KMS-11 (cell line): ENCODE results near the gene TGIF1.

ENCODE experiments used
- H2AFZ ChIP-seq: fragments of 200-600 bp; sonication (generic); 2 replicates; pipeline ENCODE4 v1.6.1; 2016; ENCODE audit warnings: antibody characterized with exemption, mixed run types, low read depth
- H3K27ac ChIP-seq: fragments of 200-600 bp; sonication (generic); 2 replicates; pipeline ENCODE4 v1.6.1; 2016; ENCODE audit warnings: mild to moderate bottlenecking, mixed run types
- H3K27me3 ChIP-seq: fragments of 200-600 bp; sonication (generic); 2 replicates; pipeline ENCODE4 v1.6.1; 2017; ENCODE audit warnings: mild to moderate bottlenecking, low read depth, mixed run types, moderate library complexity; ENCODE audit not compliant: insufficient read depth
- H3K36me3 ChIP-seq: fragments of 200-600 bp; sonication (generic); 2 replicates; pipeline ENCODE4 v1.6.1; 2017; ENCODE audit warnings: mild to moderate bottlenecking, mixed run types; ENCODE audit not compliant: insufficient read depth
- H3K4me1 ChIP-seq: fragments of 200-600 bp; sonication (generic); 2 replicates; pipeline ENCODE4 v1.6.1; 2016; ENCODE audit warnings: mild to moderate bottlenecking, low read depth, mixed run types; ENCODE audit not compliant: poor library complexity, severe bottlenecking
- H3K4me2 ChIP-seq: fragments of 200-600 bp; sonication (generic); 2 replicates; pipeline ENCODE4 v1.7.0; 2016; ENCODE audit warnings: mild to moderate bottlenecking, mixed run types
- H3K4me3 ChIP-seq: fragments of 200-600 bp; sonication (generic); IDR thresholded peaks from 2 replicates; pipeline ENCODE4 v1.6.1; 2017; ENCODE audit warnings: low read depth, low read length, mixed read lengths; ENCODE audit not compliant: insufficient read depth
- H3K79me2 ChIP-seq: fragments of 200-600 bp; sonication (generic); 2 replicates; pipeline ENCODE4 v1.6.1; 2016; ENCODE audit warnings: low read depth, mixed run types; ENCODE audit not compliant: insufficient read depth
- H3K9ac ChIP-seq: fragments of 200-600 bp; sonication (generic); 2 replicates; pipeline ENCODE4 v1.6.1; 2016; ENCODE audit warnings: mild to moderate bottlenecking, mixed run types
- H4K20me1 ChIP-seq: fragments of 200-600 bp; sonication (generic); 2 replicates; pipeline ENCODE4 v1.6.1; 2016; ENCODE audit warnings: mild to moderate bottlenecking, mixed run types; ENCODE audit not compliant: insufficient read depth
- CTCF ChIP-seq: fragments of 200-600 bp; sonication (generic); conservative IDR thresholded peaks from 2 replicates; pipeline ENCODE4 v1.6.1; 2017; ENCODE audit warnings: low read depth, mild to moderate bottlenecking, antibody characterized with exemption, low read length, moderate library complexity, mixed read lengths

The TGIF1 gene

GRCh38 chr18:3472681-3473544, 22.9 kb downstream of the TGIF1 start:
- TF ChIP-seq CTCF = no peak
- H3K4me3 ChIP-seq = no peak overlapping the region
- H3K27me3 ChIP-seq = no peaks in the 10 kb centered on the region

GRCh38 chr18:3478262-3478978, 28.4 kb downstream of the TGIF1 start:
- Histone ChIP-seq H2AFZ (no peak overlapping the region), H3K4me3 (no peak overlapping the region), H3K4me2 (no peak overlapping the region), H3K9ac (no peak overlapping the region), H3K4me1 (no peaks in the 10 kb centered on the region), H3K36me3 (no peaks in the 10 kb centered on the region), H4K20me1 (no peaks in the 10 kb centered on the region), H3K27me3 (no peaks in the 10 kb centered on the region), H3K27ac (no peak overlapping the region), H3K79me2 (no peaks in the 10 kb centered on the region)
- TF ChIP-seq CTCF = no peak

More at GRCh38 chr18:3472681-3473544, 22.9 kb downstream of the TGIF1 start:
- Histone ChIP-seq H3K4me2 (no peak overlapping the region), H3K79me2 (no peaks in the 10 kb centered on the region), H4K20me1 (no peaks in the 10 kb centered on the region), H3K27ac (no peak overlapping the region), H2AFZ (no peak overlapping the region), H3K9ac (no peak overlapping the region), H3K36me3 (no peaks in the 10 kb centered on the region), H3K4me1 (no peaks in the 10 kb centered on the region)

- Histone ChIP-seq H4K20me1 (no peaks in the 10 kb centered on the region), H3K27me3 (no peaks in the 10 kb centered on the region), H3K36me3 (no peaks in the 10 kb centered on the region), H2AFZ (no peak overlapping the region), H3K27ac (no peak overlapping the region), H3K4me3 (no peak overlapping the region), H3K79me2 (no peaks in the 10 kb centered on the region), H3K4me2 (no peak overlapping the region), H3K9ac (no peak overlapping the region), H3K4me1 (no peaks in the 10 kb centered on the region)
- TF ChIP-seq CTCF = no peak
Observed at GRCh38 chr18:3479978-3480509, 30.1 kb downstream of the TGIF1 start.

GRCh38 chr18:3480827-3481573, 31.0 kb downstream of the TGIF1 start:
- no peak overlapping the region for H3K9ac ChIP-seq
- no peak overlapping the region for H2AFZ ChIP-seq
- H3K27ac ChIP-seq = no peak overlapping the region
- H3K4me2 ChIP-seq = no peak overlapping the region
- no peaks in the 10 kb centered on the region for H3K27me3 ChIP-seq
- H4K20me1 ChIP-seq = no peaks in the 10 kb centered on the region
- H3K4me1 ChIP-seq = no peaks in the 10 kb centered on the region
- no peak overlapping the region for H3K4me3 ChIP-seq
- no peaks in the 10 kb centered on the region for H3K79me2 ChIP-seq
- no peak for TF ChIP-seq CTCF
- H3K36me3 ChIP-seq = no peaks in the 10 kb centered on the region
